HCT116 (cell line): Measurements from ENCODE around the gene NTHL1.

Source experiments
- CTCF ChIP-seq, 3 experiments: fragments of 200-600 bp in 1 of 3; sonication (generic) in 1 of 3; IDR thresholded peaks in 2 of 3; conservative IDR thresholded peaks in 1 of 3; 2 replicates each; pipeline ENCODE4 v1.5.1; 2012 to 2017; ENCODE audit warnings: low read depth in 2 of 3, low read length in 2 of 3, antibody characterized with exemption in 1 of 3, borderline replicate concordance in 1 of 3, control low read depth in 1 of 3, mild to moderate bottlenecking in 1 of 3, mixed read lengths in 1 of 3, mixed run types in 1 of 3, moderate library complexity in 1 of 3; ENCODE audit not compliant: insufficient read depth in 1 of 3
- EGR1 ChIP-seq: IDR thresholded peaks from 2 replicates; pipeline ENCODE4 v1.6.1; 2012; ENCODE audit warnings: low read depth
- EZH2 ChIP-seq: fragments of 200-600 bp; sonication (generic); IDR thresholded peaks from 2 replicates; pipeline ENCODE4 v1.6.1; 2017; ENCODE audit warnings: antibody characterized with exemption, mixed run types
- JUND ChIP-seq: IDR thresholded peaks from 2 replicates; pipeline ENCODE4 v1.6.1; 2012

DNA sequence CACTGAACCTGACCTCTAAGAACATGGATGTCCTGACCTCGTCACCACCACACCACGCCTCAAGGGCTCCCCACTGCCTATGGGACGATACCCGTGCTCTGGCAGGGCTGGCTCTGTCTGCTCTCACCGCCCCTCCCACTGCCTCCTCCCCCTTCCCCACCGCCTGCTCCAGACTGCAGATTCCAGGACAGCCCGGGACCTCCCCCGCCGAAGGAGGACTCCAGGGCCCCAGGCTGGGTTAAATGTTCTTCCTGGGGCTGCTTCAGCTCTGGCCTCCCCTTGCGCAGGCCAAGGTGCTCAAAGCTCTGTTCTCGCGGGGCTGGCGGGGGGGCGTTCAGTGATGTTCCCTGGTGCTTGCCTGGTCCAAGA lies 24.9 kb downstream of the NTHL1 start:
- TF ChIP-seq EZH2 = no peak
- TF ChIP-seq EGR1 = no peak
- no peak for TF ChIP-seq CTCF (IDR thresholded peaks at IDR 0.05 in 2 of 3, conservative IDR thresholded peaks at IDR 0.05 in 1 of 3; ENCODE audit: borderline replicate concordance in 1 of 3, insufficient read depth in 1 of 3, low read depth in 2 of 3, low read length in 2 of 3)
- no peak for TF ChIP-seq JUND
